Gastroesophageal sphincter (tissue), 4 donors: Measurements from ENCODE around the gene RIMBP2. TPM values are rescaled to one million over a fixed set of nuclear protein-coding genes. Genes with fewer than 3 reads are reported as not detected.

Experiments
- ATAC-seq: fragments of 150-250 bp; one replicate; pipeline ENCODE4 v1.9.1; 2016; ENCODE audit warnings: mild to moderate bottlenecking, moderate library complexity
- H3K27ac ChIP-seq, 4 donors: fragments of 200-600 bp; sonication (generic) in 3 of 4; 1 replicate in 3 of 4; 2 replicates in 1 of 4; pipeline ENCODE4 v1.5.1; 2016 to 2019
- H3K27me3 ChIP-seq: fragments of 200-600 bp; sonication (generic); one replicate; pipeline ENCODE4 v1.5.1; 2019
- H3K36me3 ChIP-seq, 2 donors: fragments of 200-600 bp; sonication (generic); one replicate each; pipeline ENCODE4 v1.5.1; 2019; ENCODE audit warnings: control low read depth in 1 of 2
- H3K4me1 ChIP-seq, 3 donors: fragments of 200-600 bp; sonication (generic); 1 replicate in 2 of 3; 2 replicates in 1 of 3; pipeline ENCODE4 v1.5.1; 2016 to 2019; ENCODE audit warnings: control low read depth in 2 of 3
- H3K4me3 ChIP-seq, 2 donors: fragments of 200-600 bp; sonication (generic); one replicate each; pipeline ENCODE4 v1.5.1; 2019; ENCODE audit warnings: mild to moderate bottlenecking in 1 of 2, moderate library complexity in 1 of 2
- H3K9me3 ChIP-seq, 3 donors: fragments of 200-600 bp; sonication (generic); one replicate each; pipeline ENCODE4 v1.5.1; 2017 to 2019; ENCODE audit warnings: control low read depth in 2 of 3
- EP300 ChIP-seq: sonication (generic); formaldehyde crosslinking; IDR thresholded peaks from one replicate; pipeline ENCODE4 v1.6.1; 2017; ENCODE audit warnings: antibody characterized with exemption, mild to moderate bottlenecking
- POLR2A ChIP-seq, 2 donors: fragments of 450-650 bp; IDR thresholded peaks; one replicate each; pipeline ENCODE4 v1.6.1; 2017; ENCODE audit warnings: antibody characterized with exemption in 2 of 2, mild to moderate bottlenecking in 2 of 2, moderate library complexity in 1 of 2
- POLR2AphosphoS5 ChIP-seq: sonication (generic); formaldehyde crosslinking; IDR thresholded peaks from one replicate; pipeline ENCODE4 v1.6.1; 2017; ENCODE audit warnings: antibody characterized with exemption
- WGBS, 2 donors: methylation state at CpG; one replicate each; pipeline ENCODE4 v1.1.5; 2018; ENCODE audit warnings: low coverage in 1 of 2; 5-methylcytosine and 5-hydroxymethylcytosine counted together
- total RNA-seq, 4 donors: library from RNA; depleted of rRNA; stranded (reverse); fragments of >200 nt; gene quantifications; one replicate each; pipeline ENCODE4 v1.1.0, GENCODE V29; 2016
- TF ChIP-seq, protein P1 (sequence below), 4 experiments: fragments of 200-600 bp in 2 of 4; fragments of 450-650 bp in 2 of 4; sonication (generic) in 1 of 4; IDR thresholded peaks; one replicate each; pipeline ENCODE4 v1.5.1; 2017 to 2019; ENCODE audit warnings: antibody characterized with exemption in 4 of 4, mild to moderate bottlenecking in 2 of 4, moderate library complexity in 2 of 4

Gene RIMBP2
- total RNA-seq, 4 donors from 2014 or later: 0.42 to 1.1 (median 0.60) TPM

DNA sequence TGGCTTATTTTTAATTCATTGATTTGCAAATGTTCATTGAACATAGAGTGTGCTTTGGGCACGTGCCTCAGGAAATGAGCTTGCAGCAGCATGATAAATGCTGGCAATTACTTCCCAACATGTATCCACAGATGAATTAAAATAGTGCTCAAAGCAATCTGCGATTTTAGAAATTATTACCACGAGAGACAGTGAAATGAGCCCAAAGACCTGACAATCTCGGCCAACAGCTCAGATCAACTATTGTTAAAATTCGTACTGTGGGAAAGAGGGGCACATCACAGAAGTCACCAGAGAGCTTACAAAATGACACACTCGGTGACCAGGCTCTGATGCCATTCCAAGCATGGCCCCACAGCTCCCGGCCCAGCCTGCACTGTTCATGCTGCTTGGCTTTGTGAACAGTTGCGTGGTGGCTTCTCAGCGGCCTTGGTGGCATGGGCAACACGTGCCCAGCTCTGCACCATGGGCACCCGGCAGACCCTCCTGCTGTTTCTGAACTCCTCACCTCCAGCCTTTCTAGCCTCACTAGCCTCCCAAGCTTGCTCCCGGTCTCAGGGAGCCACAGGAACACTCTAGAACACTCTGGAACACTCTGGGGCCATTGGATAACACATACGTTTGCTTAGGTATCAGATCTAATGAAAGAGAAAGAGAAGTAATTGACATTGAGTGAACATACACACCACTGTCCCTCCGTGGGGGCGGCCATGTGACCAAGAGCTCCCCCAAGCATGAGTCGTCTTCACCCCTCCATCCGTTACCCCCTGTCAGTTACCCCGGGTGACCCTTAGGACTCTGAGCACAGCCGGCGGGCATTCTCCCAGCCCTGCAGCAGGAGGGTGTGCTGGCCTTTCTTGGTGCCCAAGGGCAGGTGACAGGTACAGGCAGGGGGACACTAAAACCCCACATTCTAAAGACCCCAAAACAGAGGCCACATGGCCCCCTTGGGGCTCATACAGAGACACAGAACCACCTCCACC, 28.0 kb downstream of the RIMBP2 start:
- no peak overlapping the region for H3K27ac ChIP-seq
- no peaks in the 10 kb centered on the region for H3K4me1 ChIP-seq
- no peaks in the 10 kb centered on the region for H3K36me3 ChIP-seq
- no peak overlapping the region for H3K4me3 ChIP-seq
- H3K27me3 ChIP-seq: peaks cover 59% of the 10 kb centered on the region
- no peaks in the 10 kb centered on the region for H3K9me3 ChIP-seq
- WGBS, 2 donors: 61 to 82% methylated on average over 6 to 9 of the region's 20 CpGs
- TF ChIP-seq EP300 (no peak), POLR2A (IDR thresholded peaks at IDR 0.05) (no peak)
- TF ChIP-seq, protein P1, sequence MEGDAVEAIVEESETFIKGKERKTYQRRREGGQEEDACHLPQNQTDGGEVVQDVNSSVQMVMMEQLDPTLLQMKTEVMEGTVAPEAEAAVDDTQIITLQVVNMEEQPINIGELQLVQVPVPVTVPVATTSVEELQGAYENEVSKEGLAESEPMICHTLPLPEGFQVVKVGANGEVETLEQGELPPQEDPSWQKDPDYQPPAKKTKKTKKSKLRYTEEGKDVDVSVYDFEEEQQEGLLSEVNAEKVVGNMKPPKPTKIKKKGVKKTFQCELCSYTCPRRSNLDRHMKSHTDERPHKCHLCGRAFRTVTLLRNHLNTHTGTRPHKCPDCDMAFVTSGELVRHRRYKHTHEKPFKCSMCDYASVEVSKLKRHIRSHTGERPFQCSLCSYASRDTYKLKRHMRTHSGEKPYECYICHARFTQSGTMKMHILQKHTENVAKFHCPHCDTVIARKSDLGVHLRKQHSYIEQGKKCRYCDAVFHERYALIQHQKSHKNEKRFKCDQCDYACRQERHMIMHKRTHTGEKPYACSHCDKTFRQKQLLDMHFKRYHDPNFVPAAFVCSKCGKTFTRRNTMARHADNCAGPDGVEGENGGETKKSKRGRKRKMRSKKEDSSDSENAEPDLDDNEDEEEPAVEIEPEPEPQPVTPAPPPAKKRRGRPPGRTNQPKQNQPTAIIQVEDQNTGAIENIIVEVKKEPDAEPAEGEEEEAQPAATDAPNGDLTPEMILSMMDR (IDR thresholded peaks at IDR 0.05): no peak
- no peak for ATAC-seq

DNA sequence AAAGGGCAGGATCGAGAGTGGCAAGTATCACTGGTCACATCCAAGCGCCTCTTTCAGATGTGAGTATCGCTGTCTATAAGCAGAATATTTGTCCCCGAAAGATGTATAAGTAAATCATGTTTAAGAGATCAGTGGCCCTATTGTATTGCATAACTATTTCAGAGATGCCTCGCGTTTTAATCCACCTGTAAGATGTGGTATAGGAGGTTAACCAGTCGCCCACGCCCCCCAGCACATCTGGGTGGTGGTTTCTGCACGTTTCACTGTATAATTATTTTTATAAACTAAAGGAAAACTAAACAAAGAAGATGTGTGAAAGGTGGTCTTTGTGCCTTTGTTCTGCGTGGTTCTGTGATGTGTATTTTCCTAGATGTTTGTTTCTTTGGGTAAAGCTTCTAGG, 28.9 kb downstream of the RIMBP2 start:
- H3K27ac ChIP-seq: no peak overlapping the region
- ATAC-seq: no peak
- 72 to 76% methylated on average over 10 of the region's 10 CpGs for WGBS, 2 donors
- no peak for TF ChIP-seq POLR2A (IDR thresholded peaks at IDR 0.05)
- H3K36me3 ChIP-seq: no peaks in the 10 kb centered on the region
- H3K4me1 ChIP-seq: no peaks in the 10 kb centered on the region
- H3K9me3 ChIP-seq: no peaks in the 10 kb centered on the region
- peaks cover 67% of the 10 kb centered on the region for H3K27me3 ChIP-seq
- H3K4me3 ChIP-seq: no peak overlapping the region

DNA sequence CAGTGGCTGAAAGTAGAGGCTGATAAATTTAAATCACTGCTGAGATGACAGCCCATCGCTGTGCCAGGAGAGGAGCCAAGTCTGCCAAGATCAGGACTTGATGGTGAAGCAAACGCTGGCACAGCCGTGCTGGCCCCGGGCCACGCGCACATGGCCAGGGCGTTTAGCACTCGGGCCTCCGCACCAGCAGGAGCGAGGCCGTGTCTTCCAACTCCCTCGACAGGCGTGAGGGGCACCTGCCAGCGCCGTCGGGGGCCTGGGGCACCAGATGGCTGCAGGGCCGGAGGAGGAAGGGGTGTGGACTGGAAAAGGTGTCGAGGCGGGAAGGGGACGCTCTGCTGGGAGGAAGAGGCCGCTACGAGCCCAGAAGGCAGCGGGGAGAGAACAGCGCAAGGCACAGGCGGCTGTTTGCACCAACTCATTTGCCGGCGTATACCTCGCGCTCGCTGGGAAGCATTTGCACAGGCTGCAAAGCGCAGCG, 29.5 kb downstream of the RIMBP2 start:
- Histone ChIP-seq H3K27me3 (peaks cover 72% of the 10 kb centered on the region), H3K9me3 (no peaks in the 10 kb centered on the region), H3K4me1 (no peaks in the 10 kb centered on the region), H3K4me3 (no peak overlapping the region), H3K36me3 (no peaks in the 10 kb centered on the region), H3K27ac (no peak overlapping the region)
- TF ChIP-seq POLR2A (IDR thresholded peaks at IDR 0.05) (no peak), POLR2AphosphoS5 (no peak), EP300 (no peak)
- TF ChIP-seq, protein P1 (IDR thresholded peaks at IDR 0.05): no peak
- no peak for ATAC-seq
- WGBS, 2 donors: 55 to 66% methylated on average over 16 to 19 of the region's 32 CpGs

DNA sequence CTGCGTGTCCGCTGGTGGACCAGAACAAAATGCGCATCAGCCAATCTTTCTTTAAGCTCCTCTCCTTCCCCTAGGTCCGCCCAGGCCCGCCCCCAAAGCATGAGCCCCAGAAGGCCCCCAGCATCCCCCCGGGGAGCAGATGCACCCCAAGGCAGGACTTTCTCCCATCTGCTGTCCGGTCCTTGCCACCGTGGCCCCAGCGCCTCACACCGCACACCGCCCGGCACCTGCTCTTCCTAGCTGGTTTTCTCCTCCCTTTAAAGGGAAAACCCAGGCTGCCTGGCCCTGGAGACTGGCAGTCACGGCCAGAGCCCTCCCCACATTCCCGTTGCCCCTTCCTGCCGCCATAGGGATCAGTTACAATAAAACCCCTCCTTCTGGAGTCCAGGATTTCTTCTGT, 30.2 kb downstream of the RIMBP2 start:
- Histone ChIP-seq H3K27me3 (peaks cover 72% of the 10 kb centered on the region), H3K4me3 (no peak overlapping the region), H3K4me1 (no peaks in the 10 kb centered on the region), H3K27ac (no peak overlapping the region), H3K36me3 (no peaks in the 10 kb centered on the region), H3K9me3 (no peaks in the 10 kb centered on the region)
- 93 to 96% methylated on average over 4 to 7 of the region's 15 CpGs for WGBS, 2 donors
- no peak for ATAC-seq
- TF ChIP-seq EP300 (no peak), POLR2AphosphoS5 (no peak), POLR2A (IDR thresholded peaks at IDR 0.05) (no peak)
- TF ChIP-seq, protein P1 (IDR thresholded peaks at IDR 0.05): no peak

DNA sequence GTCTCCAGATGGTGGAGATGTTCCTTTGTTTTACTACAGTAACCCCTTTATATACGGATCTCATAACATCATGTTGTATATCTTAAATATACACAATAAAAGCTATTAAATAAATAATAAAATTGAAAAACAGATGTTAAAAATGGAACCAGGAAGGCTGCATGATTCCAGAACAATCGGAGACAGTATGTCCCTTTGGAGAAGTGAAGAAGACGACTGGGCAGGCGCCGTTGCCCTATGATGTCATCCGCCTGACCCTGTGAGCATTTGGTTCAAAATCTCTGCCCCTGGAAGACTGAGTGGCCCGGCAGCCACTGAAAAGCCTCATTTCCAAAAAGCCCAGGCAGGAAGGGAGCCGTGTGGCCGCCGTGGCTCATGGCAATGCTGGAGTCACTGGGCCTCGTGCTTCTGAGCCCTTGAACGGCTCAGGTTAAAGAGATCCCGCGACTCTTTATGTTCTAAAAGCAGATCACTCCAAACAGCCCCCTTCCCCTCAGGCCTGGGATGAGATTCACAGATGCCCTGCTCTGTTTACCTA, 30.8 kb downstream of the RIMBP2 start:
- Histone ChIP-seq H3K27me3 (peaks cover 77% of the 10 kb centered on the region), H3K4me3 (no peak overlapping the region), H3K4me1 (no peaks in the 10 kb centered on the region), H3K9me3 (no peaks in the 10 kb centered on the region), H3K36me3 (no peaks in the 10 kb centered on the region), H3K27ac (no peak overlapping the region)
- WGBS, 2 donors: 61 to 64% methylated on average over 2 to 6 of the region's 14 CpGs
- no peak for ATAC-seq
- TF ChIP-seq EP300 (no peak), POLR2A (IDR thresholded peaks at IDR 0.05) (no peak), POLR2AphosphoS5 (no peak)
- TF ChIP-seq, protein P1 (IDR thresholded peaks at IDR 0.05): no peak
